Measurements from ENCODE around the gene ERN1. TPM values are rescaled to one million over a fixed set of nuclear protein-coding genes. Genes with fewer than 3 reads are reported as not detected.

Gene ERN1
- total and polyA plus RNA-seq, 2 donors from 2014 or later = 2.8 to 37.0 TPM

GRCh38 chr17:64160378-64160777, 30.4 kb upstream of the ERN1 start:
- no peak overlapping the region for H3K4me3 ChIP-seq (ENCODE audit: low read length in 3 of 3)
- no peak for DNase-seq
- H3K27ac ChIP-seq (ENCODE audit: low read depth in 2 of 2, low read length in 2 of 2) = no peak overlapping the region
- FAIRE-seq = no peak
- TF ChIP-seq, protein P1, sequence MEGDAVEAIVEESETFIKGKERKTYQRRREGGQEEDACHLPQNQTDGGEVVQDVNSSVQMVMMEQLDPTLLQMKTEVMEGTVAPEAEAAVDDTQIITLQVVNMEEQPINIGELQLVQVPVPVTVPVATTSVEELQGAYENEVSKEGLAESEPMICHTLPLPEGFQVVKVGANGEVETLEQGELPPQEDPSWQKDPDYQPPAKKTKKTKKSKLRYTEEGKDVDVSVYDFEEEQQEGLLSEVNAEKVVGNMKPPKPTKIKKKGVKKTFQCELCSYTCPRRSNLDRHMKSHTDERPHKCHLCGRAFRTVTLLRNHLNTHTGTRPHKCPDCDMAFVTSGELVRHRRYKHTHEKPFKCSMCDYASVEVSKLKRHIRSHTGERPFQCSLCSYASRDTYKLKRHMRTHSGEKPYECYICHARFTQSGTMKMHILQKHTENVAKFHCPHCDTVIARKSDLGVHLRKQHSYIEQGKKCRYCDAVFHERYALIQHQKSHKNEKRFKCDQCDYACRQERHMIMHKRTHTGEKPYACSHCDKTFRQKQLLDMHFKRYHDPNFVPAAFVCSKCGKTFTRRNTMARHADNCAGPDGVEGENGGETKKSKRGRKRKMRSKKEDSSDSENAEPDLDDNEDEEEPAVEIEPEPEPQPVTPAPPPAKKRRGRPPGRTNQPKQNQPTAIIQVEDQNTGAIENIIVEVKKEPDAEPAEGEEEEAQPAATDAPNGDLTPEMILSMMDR (IDR thresholded peaks at IDR 0.05; ENCODE audit: borderline replicate concordance, extremely low read depth, insufficient read depth) = no peak
- peaks cover 3 to 33% (median 23%) of the 10 kb centered on the region in 3 donors for H3K4me1 ChIP-seq (ENCODE audit: control insufficient read depth in 2 of 3, insufficient read depth in 2 of 3, low read depth in 1 of 3, low read length in 3 of 3)
- intact Hi-C loops (cut with DNase I) = no loop called here
- no peaks in the 10 kb centered on the region for H3K9me3 ChIP-seq (ENCODE audit: control insufficient read depth in 2 of 3, insufficient read depth in 1 of 3, low read length in 3 of 3)
- no peaks in the 10 kb centered on the region for H3K27me3 ChIP-seq (ENCODE audit: control insufficient read depth, insufficient read depth, low read length)
- peaks cover 0 to 1% (median 0%) of the 10 kb centered on the region in 3 donors for H3K36me3 ChIP-seq (ENCODE audit: control insufficient read depth in 2 of 3, insufficient read depth in 3 of 3, low read length in 3 of 3)
- H3K9ac ChIP-seq (ENCODE audit: low read length in 3 of 3) = no peak overlapping the region

- FAIRE-seq (no peak), DNase-seq (peak in 4 of 5 donors; percentile 70 to 84 (median 74))
- peak overlapping the region; percentile 44 to 79 for H3K27ac ChIP-seq (ENCODE audit: low read depth in 2 of 2, low read length in 2 of 2)
- H3K27me3 ChIP-seq (ENCODE audit: control insufficient read depth, insufficient read depth, low read length) = no peaks in the 10 kb centered on the region
- no peak overlapping the region for H3K9ac ChIP-seq (ENCODE audit: low read length in 3 of 3)
- peaks cover 3 to 33% (median 27%) of the 10 kb centered on the region in 3 donors for H3K4me1 ChIP-seq (ENCODE audit: control insufficient read depth in 2 of 3, insufficient read depth in 2 of 3, low read depth in 1 of 3, low read length in 3 of 3)
- H3K4me3 ChIP-seq (ENCODE audit: low read length in 3 of 3) = no peak overlapping the region
- TF ChIP-seq, protein P1 (IDR thresholded peaks at IDR 0.05; ENCODE audit: borderline replicate concordance, extremely low read depth, insufficient read depth) = no peak
- H3K9me3 ChIP-seq (ENCODE audit: control insufficient read depth in 2 of 3, insufficient read depth in 1 of 3, low read length in 3 of 3) = no peaks in the 10 kb centered on the region
- H3K36me3 ChIP-seq (ENCODE audit: control insufficient read depth in 2 of 3, insufficient read depth in 3 of 3, low read length in 3 of 3) = no peaks in the 10 kb centered on the region
- intact Hi-C loops (cut with DNase I) = loop anchor here (10.0 kb wide), 1 partner anchor 116 kb away; no protein-coding TSS in a partner anchor
Measured at GRCh38 chr17:64158831-64159590, 29.1 kb upstream of the ERN1 start.

DNA sequence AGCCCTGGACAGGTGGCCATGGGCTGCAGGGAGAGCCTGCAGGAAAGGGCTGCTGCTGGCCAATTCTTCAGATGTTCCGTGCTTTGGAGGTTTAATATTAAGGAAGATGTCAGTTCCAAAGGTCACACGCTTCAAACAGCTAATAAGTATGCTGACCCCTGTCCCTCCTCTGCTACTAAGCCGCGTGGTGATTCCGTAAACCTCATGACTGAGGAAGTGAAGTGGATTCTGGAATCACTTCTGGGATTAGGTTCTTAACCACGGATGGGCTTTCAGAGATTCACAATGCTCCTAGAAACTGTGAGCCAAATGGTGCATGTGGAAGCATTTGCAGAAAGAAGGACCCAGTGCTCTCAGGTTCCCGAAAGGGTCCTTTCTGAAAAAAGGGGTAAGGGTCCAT, 28.5 kb upstream of the ERN1 start:
- Histone ChIP-seq H3K4me3 (ENCODE audit: low read length in 3 of 3) (no peak overlapping the region), H3K9me3 (ENCODE audit: control insufficient read depth in 2 of 3, insufficient read depth in 1 of 3, low read length in 3 of 3) (no peaks in the 10 kb centered on the region), H3K36me3 (ENCODE audit: control insufficient read depth in 2 of 3, insufficient read depth in 3 of 3, low read length in 3 of 3) (no peaks in the 10 kb centered on the region), H3K27ac (ENCODE audit: low read depth in 2 of 2, low read length in 2 of 2) (peak overlapping the region; percentile 5 to 81), H3K4me1 (ENCODE audit: control insufficient read depth in 2 of 3, insufficient read depth in 2 of 3, low read depth in 1 of 3, low read length in 3 of 3) (peaks cover 3 to 36% (median 27%) of the 10 kb centered on the region in 3 donors), H3K27me3 (ENCODE audit: control insufficient read depth, insufficient read depth, low read length) (no peaks in the 10 kb centered on the region), H3K9ac (ENCODE audit: low read length in 3 of 3) (peak overlapping the region in 1 of 3 donors; percentile 20)
- peak in 2 of 5 donors; percentile 39 to 58 for DNase-seq
- TF ChIP-seq, protein P1 (IDR thresholded peaks at IDR 0.05; ENCODE audit: borderline replicate concordance, extremely low read depth, insufficient read depth) = no peak
- no peak for FAIRE-seq
- intact Hi-C loops (cut with DNase I) = loop anchor here (10.0 kb wide), 1 partner anchor 116 kb away; no protein-coding TSS in a partner anchor
